Erythroblast (primary cell): ENCODE results near the gene CTSH.
"Not testable (repeated sequence)": the region's sequence is repeated elsewhere in the genome, so short reads cannot be mapped to it uniquely, and the experiment has no call there.

Experiments used
- DNase-seq, 2 experiments: peaks; one replicate each; lab custom pipeline; 2025; lab: John Stamatoyannopoulos, UW
- GATA1 ChIP-seq: IDR thresholded peaks from 2 replicates; pipeline ENCODE4 v1.6.1; 2011; ENCODE audit warnings: low read depth, mild to moderate bottlenecking, control low read depth, low read length, moderate library complexity
- POLR2A ChIP-seq: IDR thresholded peaks from 2 replicates; pipeline ENCODE4 v1.6.1; 2011; ENCODE audit warnings: mild to moderate bottlenecking, low read length

The CTSH gene

GRCh38 chr15:78938658-78939488, 6.0 kb downstream of the CTSH start:
- TF ChIP-seq GATA1 (no peak), POLR2A (no peak)
- no peak for DNase-seq

GRCh38 chr15:78937132-78937739, 7.6 kb downstream of the CTSH start:
- no peak for DNase-seq
- TF ChIP-seq POLR2A, result no peak
- TF ChIP-seq GATA1, result no peak

GRCh38 chr15:78934655-78935023, 10.2 kb downstream of the CTSH start:
- TF ChIP-seq POLR2A, result no peak
- no peak for TF ChIP-seq GATA1
- no peak for DNase-seq

GRCh38 chr15:78933823-78934654, 10.8 kb downstream of the CTSH start:
- no peak for DNase-seq
- TF ChIP-seq POLR2A, result no peak
- TF ChIP-seq GATA1, result no peak

GRCh38 chr15:78933187-78933822, 11.5 kb downstream of the CTSH start:
- TF ChIP-seq GATA1 (no peak), POLR2A (no peak)
- DNase-seq, result no peak

GRCh38 chr15:78932258-78932808, 12.5 kb downstream of the CTSH start:
- no peak for DNase-seq
- no peak for TF ChIP-seq POLR2A
- no peak for TF ChIP-seq GATA1

GRCh38 chr15:78931439-78932257, 13.2 kb downstream of the CTSH start:
- DNase-seq, result no peak
- TF ChIP-seq POLR2A (no peak), GATA1 (no peak)

GRCh38 chr15:78930577-78931388, 14.1 kb downstream of the CTSH start:
- DNase-seq, result peak in 1 of 2 experiments; percentile 32
- TF ChIP-seq GATA1 (no peak), POLR2A (no peak)

GRCh38 chr15:78929536-78930264, 15.1 kb downstream of the CTSH start:
- DNase-seq, result no peak
- TF ChIP-seq POLR2A, result no peak
- TF ChIP-seq GATA1, result no peak

- DNase-seq, result no peak
- TF ChIP-seq POLR2A (no peak), GATA1 (no peak)
These were observed 16.2 kb downstream of the CTSH start for GRCh38 chr15:78928616-78929093.

- not testable (repeated sequence) for DNase-seq
These were observed 16.7 kb downstream of the CTSH start for GRCh38 chr15:78928176-78928575.
